ENCODE data around the gene BNC2. TPM values are rescaled to one million over a fixed set of nuclear protein-coding genes. Genes with fewer than 3 reads are reported as not detected.

The BNC2 gene
- total RNA-seq, 1 experiment from 2014 or later, result 11.7 TPM

DNA sequence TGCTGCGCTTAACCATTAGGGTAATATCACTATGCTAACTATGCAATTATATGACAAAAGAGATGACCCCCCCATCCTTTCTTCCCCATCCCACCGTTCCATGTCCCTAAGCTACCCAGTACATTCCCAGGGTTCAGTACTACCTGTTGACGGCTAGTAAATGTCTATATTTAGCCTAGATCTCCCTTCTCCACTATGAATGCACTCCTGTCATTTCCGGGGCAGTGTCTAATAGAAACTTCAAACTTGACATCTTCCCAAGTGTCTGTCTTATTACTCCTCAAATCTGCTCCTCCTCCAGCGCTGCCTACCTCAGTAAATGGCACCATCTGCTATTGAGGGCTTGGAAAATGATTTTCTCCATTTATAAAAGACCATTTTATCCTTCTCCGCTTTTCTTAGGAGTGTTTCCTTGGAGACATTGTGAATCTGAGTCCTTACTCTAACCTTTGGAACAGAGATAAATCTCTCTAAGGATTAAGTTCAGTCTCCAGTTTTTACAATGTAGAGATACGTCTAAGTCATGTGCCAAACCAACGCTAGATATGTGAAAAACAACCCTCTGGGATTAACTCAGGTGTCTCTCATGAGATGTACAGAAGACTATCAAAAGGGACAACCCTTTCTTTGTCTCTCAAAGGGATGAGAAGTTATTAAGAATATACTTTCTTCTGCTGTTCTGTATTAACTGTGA, 114.9 kb downstream of the BNC2 start:
- BruUV-seq (replicated peaks), result no TSS peak
- Histone ChIP-seq H3F3A (ENCODE audit: low read length, unreplicated experiment) (no peaks in the 10 kb centered on the region), H3K79me2 (ENCODE audit: low read length) (no peaks in the 10 kb centered on the region), H3K4me1 (ENCODE audit: insufficient read depth, low read length) (no peaks in the 10 kb centered on the region), H3K9ac (ENCODE audit: low read length) (no peak overlapping the region), H3K27me3 (ENCODE audit: low read length) (no peaks in the 10 kb centered on the region), H3K4me2 (ENCODE audit: low read length) (no peak overlapping the region), H3K36me3 (ENCODE audit: low read depth, low read length) (no peaks in the 10 kb centered on the region), H4K20me1 (ENCODE audit: low read length) (no peaks in the 10 kb centered on the region), H2AFZ (ENCODE audit: low read length) (no peak overlapping the region), H3K9me3 (ENCODE audit: low read length) (no peaks in the 10 kb centered on the region), H3K27ac (ENCODE audit: low read length) (no peak overlapping the region), H3K9me2 (replicated peaks; ENCODE audit: low read length) (no peaks in the 10 kb centered on the region), H3K4me3 (ENCODE audit: low read length) (no peak overlapping the region)
- TF ChIP-seq EZH2phosphoT487 (IDR thresholded peaks at IDR 0.05; ENCODE audit: borderline replicate concordance, low read length) (no peak), CTCF (conservative IDR thresholded peaks at IDR 0.05; ENCODE audit: low read depth, low read length) (no peak), EZH2 (IDR thresholded peaks at IDR 0.05; ENCODE audit: low read length, unreplicated experiment) (no peak)
- ATAC-seq (no peak), DNase-seq (no peak)
- ChIA-PET POLR2A (ENCODE audit: unreplicated experiment) (no interaction called here), CTCF (no interaction called here)
- intact Hi-C loops (cut with micrococcal nuclease), result no loop called here

DNA sequence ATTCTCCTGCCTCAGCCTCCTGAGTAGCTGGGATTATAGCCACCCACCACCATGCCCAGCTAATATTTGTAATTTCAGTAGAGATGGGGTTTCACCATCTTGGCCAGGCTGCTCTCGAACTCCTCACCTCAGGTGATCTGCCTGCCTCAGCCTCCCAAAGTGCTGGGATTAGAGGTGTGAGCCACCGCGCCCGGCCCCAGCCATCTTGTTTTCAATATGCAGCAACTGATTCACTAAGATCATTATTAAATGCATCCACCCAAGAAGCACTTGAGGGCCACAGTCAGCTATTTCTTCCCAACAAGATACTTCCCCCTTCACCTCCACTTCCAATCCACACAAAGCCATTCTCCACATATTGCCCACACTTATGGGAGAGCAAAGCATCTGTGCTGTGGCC, 115.8 kb downstream of the BNC2 start:
- TF ChIP-seq EZH2 (IDR thresholded peaks at IDR 0.05; ENCODE audit: low read length, unreplicated experiment) (no peak), EZH2phosphoT487 (IDR thresholded peaks at IDR 0.05; ENCODE audit: borderline replicate concordance, low read length) (no peak), CTCF (conservative IDR thresholded peaks at IDR 0.05; ENCODE audit: low read depth, low read length) (no peak)
- Histone ChIP-seq H3K9me3 (ENCODE audit: low read length) (no peaks in the 10 kb centered on the region), H3K4me3 (ENCODE audit: low read length) (no peak overlapping the region), H3K4me2 (ENCODE audit: low read length) (no peak overlapping the region), H4K20me1 (ENCODE audit: low read length) (no peaks in the 10 kb centered on the region), H2AFZ (ENCODE audit: low read length) (no peak overlapping the region), H3K9ac (ENCODE audit: low read length) (no peak overlapping the region), H3K36me3 (ENCODE audit: low read depth, low read length) (no peaks in the 10 kb centered on the region), H3F3A (ENCODE audit: low read length, unreplicated experiment) (no peaks in the 10 kb centered on the region), H3K4me1 (ENCODE audit: insufficient read depth, low read length) (no peaks in the 10 kb centered on the region), H3K27me3 (ENCODE audit: low read length) (no peaks in the 10 kb centered on the region), H3K27ac (ENCODE audit: low read length) (no peak overlapping the region), H3K79me2 (ENCODE audit: low read length) (no peaks in the 10 kb centered on the region), H3K9me2 (replicated peaks; ENCODE audit: low read length) (no peaks in the 10 kb centered on the region)
- ATAC-seq (no peak), DNase-seq (no peak)
- intact Hi-C loops (cut with micrococcal nuclease), result no loop called here
- ChIA-PET POLR2A (ENCODE audit: unreplicated experiment) (no interaction called here), CTCF (no interaction called here)
- BruUV-seq (replicated peaks), result no TSS peak

- no peaks in the 10 kb centered on the region for H4K20me1 ChIP-seq (ENCODE audit: low read length)
- no peak overlapping the region for H3K4me2 ChIP-seq (ENCODE audit: low read length)
- H3K4me3 ChIP-seq (ENCODE audit: low read length), result no peak overlapping the region
- H3K79me2 ChIP-seq (ENCODE audit: low read length), result no peaks in the 10 kb centered on the region
- ChIA-PET CTCF (no interaction called here), POLR2A (ENCODE audit: unreplicated experiment) (no interaction called here)
- H3F3A ChIP-seq (ENCODE audit: low read length, unreplicated experiment), result no peaks in the 10 kb centered on the region
- H3K9ac ChIP-seq (ENCODE audit: low read length), result no peak overlapping the region
- H3K27ac ChIP-seq (ENCODE audit: low read length), result no peak overlapping the region
- no peaks in the 10 kb centered on the region for H3K9me2 ChIP-seq (replicated peaks; ENCODE audit: low read length)
- ATAC-seq, result no peak
- H3K4me1 ChIP-seq (ENCODE audit: insufficient read depth, low read length), result no peaks in the 10 kb centered on the region
- no peaks in the 10 kb centered on the region for H3K9me3 ChIP-seq (ENCODE audit: low read length)
- no peaks in the 10 kb centered on the region for H3K27me3 ChIP-seq (ENCODE audit: low read length)
- TF ChIP-seq CTCF (conservative IDR thresholded peaks at IDR 0.05; ENCODE audit: low read depth, low read length), result no peak
- no peak for TF ChIP-seq EZH2phosphoT487 (IDR thresholded peaks at IDR 0.05; ENCODE audit: borderline replicate concordance, low read length)
- no peak for TF ChIP-seq EZH2 (IDR thresholded peaks at IDR 0.05; ENCODE audit: low read length, unreplicated experiment)
- no peak for DNase-seq
- no TSS peak for BruUV-seq (replicated peaks)
- intact Hi-C loops (cut with micrococcal nuclease), result no loop called here
- no peaks in the 10 kb centered on the region for H3K36me3 ChIP-seq (ENCODE audit: low read depth, low read length)
- no peak overlapping the region for H2AFZ ChIP-seq (ENCODE audit: low read length)
These were observed 117.2 kb downstream of the BNC2 start for GRCh38 chr9:16753256-16753655.
